ENCODE measurements around the gene CDK17.
"Not testable (repeated sequence)": the region's sequence is repeated elsewhere in the genome, so short reads cannot be mapped to it uniquely, and the experiment has no call there.

DNA sequence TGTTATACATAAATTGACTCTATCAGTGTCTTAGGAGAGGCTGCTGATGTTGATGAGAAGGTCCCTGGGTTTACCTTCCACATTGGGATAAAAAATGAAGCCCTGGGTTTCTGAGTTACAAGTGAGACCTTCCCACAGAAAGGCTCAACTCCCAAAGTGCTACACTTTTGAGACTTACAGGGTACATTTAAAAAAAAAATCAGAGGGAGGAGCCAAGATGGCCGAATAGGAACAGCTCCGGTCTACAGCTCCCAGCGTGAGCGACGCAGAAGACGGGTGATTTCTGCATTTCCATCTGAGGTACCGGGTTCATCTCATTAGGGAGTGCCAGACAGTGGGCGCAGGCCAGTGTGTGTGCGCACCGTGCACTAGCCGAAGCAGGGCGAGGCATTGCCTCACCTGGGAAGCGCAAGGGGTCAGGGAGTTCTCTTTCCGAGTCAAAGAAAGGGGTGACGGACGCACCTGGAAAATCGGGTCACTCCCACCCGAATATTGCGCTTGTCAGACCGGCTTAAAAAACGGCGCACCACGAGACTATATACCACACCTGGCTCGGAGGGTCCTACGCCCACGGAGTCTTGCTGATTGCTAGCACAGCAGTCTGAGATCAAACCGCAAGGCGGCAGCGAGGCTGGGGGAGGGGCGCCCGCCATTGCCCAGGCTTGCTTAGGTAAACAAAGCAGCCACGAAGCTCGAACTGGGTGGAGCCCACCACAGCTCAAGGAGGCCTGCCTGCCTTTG is 84.3 kb downstream of the CDK17 start:
- TF ChIP-seq ZNF565 (CRISPR knock-in tag; conservative IDR thresholded peaks at IDR 0.05; ENCODE audit: low read depth); TOX (CRISPR knock-in tag; IDR thresholded peaks at IDR 0.05; ENCODE audit: borderline replicate concordance); RARB (CRISPR knock-in tag; IDR thresholded peaks at IDR 0.05); ZFP30 (CRISPR knock-in tag; IDR thresholded peaks at IDR 0.05); PATZ1 (CRISPR knock-in tag; IDR thresholded peaks at IDR 0.05; ENCODE audit: borderline replicate concordance); GLIS3 (CRISPR knock-in tag; IDR thresholded peaks at IDR 0.05); CSDC2 (CRISPR knock-in tag; IDR thresholded peaks at IDR 0.05); BACH2 (CRISPR knock-in tag; IDR thresholded peaks at IDR 0.05; ENCODE audit: borderline replicate concordance); ISL1 (CRISPR knock-in tag; IDR thresholded peaks at IDR 0.05); ZNF70 (CRISPR knock-in tag; IDR thresholded peaks at IDR 0.05); TCF4 (CRISPR knock-in tag; IDR thresholded peaks at IDR 0.05; ENCODE audit: borderline replicate concordance): not testable (repeated sequence)
- TF ChIP-seq, protein P1, sequence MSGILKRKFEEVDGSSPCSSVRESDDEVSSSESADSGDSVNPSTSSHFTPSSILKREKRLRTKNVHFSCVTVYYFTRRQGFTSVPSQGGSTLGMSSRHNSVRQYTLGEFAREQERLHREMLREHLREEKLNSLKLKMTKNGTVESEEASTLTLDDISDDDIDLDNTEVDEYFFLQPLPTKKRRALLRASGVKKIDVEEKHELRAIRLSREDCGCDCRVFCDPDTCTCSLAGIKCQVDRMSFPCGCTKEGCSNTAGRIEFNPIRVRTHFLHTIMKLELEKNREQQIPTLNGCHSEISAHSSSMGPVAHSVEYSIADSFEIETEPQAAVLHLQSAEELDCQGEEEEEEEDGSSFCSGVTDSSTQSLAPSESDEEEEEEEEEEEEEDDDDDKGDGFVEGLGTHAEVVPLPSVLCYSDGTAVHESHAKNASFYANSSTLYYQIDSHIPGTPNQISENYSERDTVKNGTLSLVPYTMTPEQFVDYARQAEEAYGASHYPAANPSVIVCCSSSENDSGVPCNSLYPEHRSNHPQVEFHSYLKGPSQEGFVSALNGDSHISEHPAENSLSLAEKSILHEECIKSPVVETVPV (CRISPR knock-in tag; IDR thresholded peaks at IDR 0.05) = not testable (repeated sequence)
- TF ChIP-seq, protein P2, sequence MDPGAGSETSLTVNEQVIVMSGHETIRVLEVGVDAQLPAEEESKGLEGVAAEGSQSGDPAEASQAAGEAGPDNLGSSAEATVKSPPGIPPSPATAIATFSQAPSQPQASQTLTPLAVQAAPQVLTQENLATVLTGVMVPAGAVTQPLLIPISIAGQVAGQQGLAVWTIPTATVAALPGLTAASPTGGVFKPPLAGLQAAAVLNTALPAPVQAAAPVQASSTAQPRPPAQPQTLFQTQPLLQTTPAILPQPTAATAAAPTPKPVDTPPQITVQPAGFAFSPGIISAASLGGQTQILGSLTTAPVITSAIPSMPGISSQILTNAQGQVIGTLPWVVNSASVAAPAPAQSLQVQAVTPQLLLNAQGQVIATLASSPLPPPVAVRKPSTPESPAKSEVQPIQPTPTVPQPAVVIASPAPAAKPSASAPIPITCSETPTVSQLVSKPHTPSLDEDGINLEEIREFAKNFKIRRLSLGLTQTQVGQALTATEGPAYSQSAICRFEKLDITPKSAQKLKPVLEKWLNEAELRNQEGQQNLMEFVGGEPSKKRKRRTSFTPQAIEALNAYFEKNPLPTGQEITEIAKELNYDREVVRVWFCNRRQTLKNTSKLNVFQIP (CRISPR knock-in tag; IDR thresholded peaks at IDR 0.05; ENCODE audit: borderline replicate concordance, low read depth) = not testable (repeated sequence)
- TF ChIP-seq, protein P3, sequence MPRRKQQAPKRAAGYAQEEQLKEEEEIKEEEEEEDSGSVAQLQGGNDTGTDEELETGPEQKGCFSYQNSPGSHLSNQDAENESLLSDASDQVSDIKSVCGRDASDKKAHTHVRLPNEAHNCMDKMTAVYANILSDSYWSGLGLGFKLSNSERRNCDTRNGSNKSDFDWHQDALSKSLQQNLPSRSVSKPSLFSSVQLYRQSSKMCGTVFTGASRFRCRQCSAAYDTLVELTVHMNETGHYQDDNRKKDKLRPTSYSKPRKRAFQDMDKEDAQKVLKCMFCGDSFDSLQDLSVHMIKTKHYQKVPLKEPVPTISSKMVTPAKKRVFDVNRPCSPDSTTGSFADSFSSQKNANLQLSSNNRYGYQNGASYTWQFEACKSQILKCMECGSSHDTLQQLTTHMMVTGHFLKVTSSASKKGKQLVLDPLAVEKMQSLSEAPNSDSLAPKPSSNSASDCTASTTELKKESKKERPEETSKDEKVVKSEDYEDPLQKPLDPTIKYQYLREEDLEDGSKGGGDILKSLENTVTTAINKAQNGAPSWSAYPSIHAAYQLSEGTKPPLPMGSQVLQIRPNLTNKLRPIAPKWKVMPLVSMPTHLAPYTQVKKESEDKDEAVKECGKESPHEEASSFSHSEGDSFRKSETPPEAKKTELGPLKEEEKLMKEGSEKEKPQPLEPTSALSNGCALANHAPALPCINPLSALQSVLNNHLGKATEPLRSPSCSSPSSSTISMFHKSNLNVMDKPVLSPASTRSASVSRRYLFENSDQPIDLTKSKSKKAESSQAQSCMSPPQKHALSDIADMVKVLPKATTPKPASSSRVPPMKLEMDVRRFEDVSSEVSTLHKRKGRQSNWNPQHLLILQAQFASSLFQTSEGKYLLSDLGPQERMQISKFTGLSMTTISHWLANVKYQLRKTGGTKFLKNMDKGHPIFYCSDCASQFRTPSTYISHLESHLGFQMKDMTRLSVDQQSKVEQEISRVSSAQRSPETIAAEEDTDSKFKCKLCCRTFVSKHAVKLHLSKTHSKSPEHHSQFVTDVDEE (CRISPR knock-in tag; IDR thresholded peaks at IDR 0.05) = not testable (repeated sequence)
